ELF-1 (cell line): ENCODE data around the gene GSG1.
A peak's percentile ranks its signal among the peaks of the same experiment; 100 is the strongest.
"Not testable (repeated sequence)": the region's sequence is repeated elsewhere in the genome, so short reads cannot be mapped to it uniquely, and the experiment has no call there.

Experiments
- DNase-seq: peaks from one replicate; pipeline ENCODE4 v3.0.0-alpha.2; 2016; ENCODE audit warnings: low read depth, low spot score

GSG1 gene

GRCh38 chr12:13062669-13063068 is 40.8 kb downstream of the GSG1 start:
- DNase-seq, result no peak

GRCh38 chr12:13061377-13061776 is 42.1 kb downstream of the GSG1 start:
- DNase-seq, result no peak

GRCh38 chr12:13060581-13060980 is 42.9 kb downstream of the GSG1 start:
- DNase-seq, result no peak

GRCh38 chr12:13053617-13054016 is 49.9 kb downstream of the GSG1 start:
- DNase-seq, result peak; percentile 68

GRCh38 chr12:13052421-13052820 is 51.0 kb downstream of the GSG1 start:
- no peak for DNase-seq

GRCh38 chr12:13049816-13050215 is 53.7 kb downstream of the GSG1 start:
- no peak for DNase-seq

GRCh38 chr12:13046964-13047363 is 56.5 kb downstream of the GSG1 start:
- DNase-seq, result no peak

- DNase-seq, result peak; percentile 31
These were observed 57.7 kb downstream of the GSG1 start for GRCh38 chr12:13045816-13046215.

- no peak for DNase-seq
These were observed 58.6 kb downstream of the GSG1 start for GRCh38 chr12:13044906-13045299.

GRCh38 chr12:13044002-13044905 is 59.2 kb downstream of the GSG1 start, which contains the start of gene FAM234B:
Gene FAM234B, plus strand, starts transcription at chr12:13044381. Its CDS starts 23 bp downstream, at chr12:13044404.
- DNase-seq, result peak; percentile 74

- no peak for DNase-seq
These were observed 60.7 kb downstream of the GSG1 start for GRCh38 chr12:13042666-13043230.

- DNase-seq, result no peak
These were observed 62.2 kb downstream of the GSG1 start for GRCh38 chr12:13041224-13041623.

- DNase-seq, result no peak
These were observed 64.0 kb downstream of the GSG1 start for GRCh38 chr12:13039328-13039956.

- DNase-seq, result no peak
These were observed 64.8 kb downstream of the GSG1 start for GRCh38 chr12:13038491-13039161.

- DNase-seq, result no peak
These were observed 66.6 kb downstream of the GSG1 start for GRCh38 chr12:13036881-13037280.

- not testable (repeated sequence) for DNase-seq
These were observed 68.1 kb downstream of the GSG1 start for GRCh38 chr12:13035335-13035734.
